ENCODE results near the gene BDKRB2. TPM values are rescaled to one million over a fixed set of nuclear protein-coding genes. Genes with fewer than 3 reads are reported as not detected.

The BDKRB2 gene
- total RNA-seq, 1 donor, result under 0.01 TPM

Small RNA genes lying within 50 kb of the gene (small RNA-seq; reads per million reads assigned to genes)
- not detected for gene CKS1BP1

Other genes with a start within 250 kb of the BDKRB2 start
- under 0.01 TPM for gene C14orf132, start 165.5 kb upstream of the BDKRB2 start, total RNA-seq
- gene BDKRB1, start 51.4 kb downstream of the BDKRB2 start, total RNA-seq, result not detected
- gene ATG2B, start 158.5 kb downstream of the BDKRB2 start, total RNA-seq, result 16.2 TPM
- gene GSKIP, start 158.7 kb downstream of the BDKRB2 start, total RNA-seq, result 8.6 TPM
- gene AK7, start 187.3 kb downstream of the BDKRB2 start, total RNA-seq, result 1.3 TPM